ENCODE data around the gene TDRD7.
"Not testable (repeated sequence)": the region's sequence is repeated elsewhere in the genome, so short reads cannot be mapped to it uniquely, and the experiment has no call there.

TDRD7 gene

GRCh38 chr9:97478301-97478981 is 66.5 kb downstream of the TDRD7 start:
- DNase-seq (ENCODE audit: low read depth in 2 of 2), result no peak

- no peak for DNase-seq (ENCODE audit: low read depth in 2 of 2)
Observed at GRCh38 chr9:97479496-97480159, 67.7 kb downstream of the TDRD7 start.

- DNase-seq (ENCODE audit: low read depth in 2 of 2), result no peak
Observed at GRCh38 chr9:97480174-97480573, 68.3 kb downstream of the TDRD7 start.

GRCh38 chr9:97480749-97481148 is 68.9 kb downstream of the TDRD7 start:
- no peak for DNase-seq (ENCODE audit: low read depth in 2 of 2)

GRCh38 chr9:97484134-97484533 is 72.2 kb downstream of the TDRD7 start:
- DNase-seq (ENCODE audit: low read depth in 2 of 2), result no peak

- DNase-seq (ENCODE audit: low read depth in 2 of 2), result no peak
Observed at GRCh38 chr9:97487107-97487506, 75.2 kb downstream of the TDRD7 start.

- no peak for DNase-seq (ENCODE audit: low read depth in 2 of 2)
Observed at GRCh38 chr9:97487861-97488260, 76.0 kb downstream of the TDRD7 start.

- DNase-seq (ENCODE audit: low read depth in 2 of 2), result no peak
Observed at GRCh38 chr9:97491216-97491999, 79.5 kb downstream of the TDRD7 start.

GRCh38 chr9:97497558-97498375 is 85.9 kb downstream of the TDRD7 start:
- DNase-seq (ENCODE audit: low read depth in 2 of 2), result not testable (repeated sequence)

GRCh38 chr9:97498846-97499245 is 87.0 kb downstream of the TDRD7 start:
- not testable (repeated sequence) for DNase-seq (ENCODE audit: low read depth in 2 of 2)

GRCh38 chr9:97500263-97500662 is 88.4 kb downstream of the TDRD7 start:
- DNase-seq (ENCODE audit: low read depth in 2 of 2), result no peak

GRCh38 chr9:97500765-97501176 is 88.9 kb downstream of the TDRD7 start:
- no peak for DNase-seq (ENCODE audit: low read depth in 2 of 2)

GRCh38 chr9:97501177-97501971 is 89.5 kb downstream of the TDRD7 start, which contains the start of gene TMOD1:
Gene TMOD1, plus strand, starts transcription at chr9:97501666. Its CDS starts 22,523 bp downstream, at chr9:97524189.
- DNase-seq (ENCODE audit: low read depth in 2 of 2), result peak in 1 of 2 donors; percentile 28

- no peak for DNase-seq (ENCODE audit: low read depth in 2 of 2)
Observed at GRCh38 chr9:97501972-97502221, 90.0 kb downstream of the TDRD7 start.

GRCh38 chr9:97502222-97502983 is 90.5 kb downstream of the TDRD7 start:
- no peak for DNase-seq (ENCODE audit: low read depth in 2 of 2)

- DNase-seq (ENCODE audit: low read depth in 2 of 2), result no peak
Observed at GRCh38 chr9:97502984-97503861, 91.3 kb downstream of the TDRD7 start.

- DNase-seq (ENCODE audit: low read depth in 2 of 2), result no peak
Observed at GRCh38 chr9:97503862-97504210, 91.9 kb downstream of the TDRD7 start.

GRCh38 chr9:97504381-97505216 is 92.7 kb downstream of the TDRD7 start:
- no peak for DNase-seq (ENCODE audit: low read depth in 2 of 2)

GRCh38 chr9:97505845-97506244 is 93.9 kb downstream of the TDRD7 start:
- DNase-seq (ENCODE audit: low read depth in 2 of 2), result no peak
